Thyroid gland (tissue), 4 donors: Measurements from ENCODE around the gene ZNF213.

Experiments
- POLR2A ChIP-seq, 2 donors: fragments of 450-650 bp; IDR thresholded peaks; one replicate each; pipeline ENCODE4 v1.6.1; 2017; ENCODE audit warnings: antibody characterized with exemption in 2 of 2, mild to moderate bottlenecking in 2 of 2, moderate library complexity in 1 of 2
- TF ChIP-seq, protein P1 (sequence below), 6 experiments: fragments of 200-600 bp in 3 of 6; fragments of 450-650 bp in 3 of 6; sonication (generic) in 3 of 6; IDR thresholded peaks; one replicate each; pipeline ENCODE4 v1.5.1; 2016 to 2019; ENCODE audit warnings: antibody characterized with exemption in 6 of 6, mild to moderate bottlenecking in 2 of 6, inconsistent platforms in 1 of 6, moderate library complexity in 1 of 6

DNA sequence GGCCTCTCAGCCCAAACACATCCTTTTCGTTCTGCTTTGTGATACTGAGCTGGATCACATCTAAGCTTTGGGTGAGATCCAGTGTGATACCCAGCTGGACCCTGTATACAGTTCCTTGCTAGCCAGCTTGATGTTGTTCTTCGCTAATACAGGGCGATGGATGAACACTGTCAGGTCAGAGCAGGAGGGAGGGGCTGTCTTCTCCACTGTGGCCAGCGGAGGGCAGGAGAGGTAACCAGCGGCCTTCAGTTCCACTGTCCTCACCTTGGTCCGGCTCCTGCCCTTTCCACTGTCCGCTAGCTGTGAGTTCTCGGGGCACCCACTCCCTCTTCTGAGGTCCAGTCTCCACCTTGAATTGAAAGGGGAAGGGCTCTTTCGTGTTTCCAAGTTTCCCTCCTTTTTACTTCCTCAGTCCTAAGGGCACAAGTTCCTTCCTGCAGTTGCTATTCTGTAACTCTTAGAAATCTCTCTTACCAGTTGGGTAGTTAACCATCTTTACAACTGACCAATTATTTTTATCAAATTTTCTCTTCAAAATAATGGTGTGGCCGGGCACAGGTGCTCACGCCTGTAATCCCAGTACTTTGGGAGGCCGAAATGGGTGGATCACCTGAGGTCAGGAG, 3.0 kb upstream of the ZNF213 start:
- TF ChIP-seq, protein P1, sequence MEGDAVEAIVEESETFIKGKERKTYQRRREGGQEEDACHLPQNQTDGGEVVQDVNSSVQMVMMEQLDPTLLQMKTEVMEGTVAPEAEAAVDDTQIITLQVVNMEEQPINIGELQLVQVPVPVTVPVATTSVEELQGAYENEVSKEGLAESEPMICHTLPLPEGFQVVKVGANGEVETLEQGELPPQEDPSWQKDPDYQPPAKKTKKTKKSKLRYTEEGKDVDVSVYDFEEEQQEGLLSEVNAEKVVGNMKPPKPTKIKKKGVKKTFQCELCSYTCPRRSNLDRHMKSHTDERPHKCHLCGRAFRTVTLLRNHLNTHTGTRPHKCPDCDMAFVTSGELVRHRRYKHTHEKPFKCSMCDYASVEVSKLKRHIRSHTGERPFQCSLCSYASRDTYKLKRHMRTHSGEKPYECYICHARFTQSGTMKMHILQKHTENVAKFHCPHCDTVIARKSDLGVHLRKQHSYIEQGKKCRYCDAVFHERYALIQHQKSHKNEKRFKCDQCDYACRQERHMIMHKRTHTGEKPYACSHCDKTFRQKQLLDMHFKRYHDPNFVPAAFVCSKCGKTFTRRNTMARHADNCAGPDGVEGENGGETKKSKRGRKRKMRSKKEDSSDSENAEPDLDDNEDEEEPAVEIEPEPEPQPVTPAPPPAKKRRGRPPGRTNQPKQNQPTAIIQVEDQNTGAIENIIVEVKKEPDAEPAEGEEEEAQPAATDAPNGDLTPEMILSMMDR (IDR thresholded peaks at IDR 0.05): peak in 4 of 6 experiments; percentile 11 to 50 (median 43)
- TF ChIP-seq POLR2A (IDR thresholded peaks at IDR 0.05): no peak
